WTC11 (cell line): ENCODE data around the gene CACHD1. TPM values are rescaled to one million over a fixed set of nuclear protein-coding genes. Genes with fewer than 3 reads are reported as not detected.

Experiments
- ARID4B ChIP-seq: sonication (generic); formaldehyde crosslinking; IDR thresholded peaks from 2 replicates; pipeline ENCODE4 v1.8.0; 2023; ENCODE audit warnings: missing genetic modification reagents, mild to moderate bottlenecking, borderline replicate concordance
- E2F1 ChIP-seq: sonication (generic); formaldehyde crosslinking; IDR thresholded peaks from 2 replicates; pipeline ENCODE4 v1.8.0; 2022; ENCODE audit warnings: mild to moderate bottlenecking, missing genetic modification reagents
- E2F5 ChIP-seq: sonication (generic); formaldehyde crosslinking; IDR thresholded peaks from 2 replicates; pipeline ENCODE4 v1.8.1; 2022; ENCODE audit warnings: mild to moderate bottlenecking, moderate library complexity, missing genetic modification reagents
- ERG ChIP-seq: fragments of 250-450 bp; sonication (Bioruptor Pico); IDR thresholded peaks from 2 replicates; pipeline ENCODE4 v1.8.0; 2021; ENCODE audit warnings: mild to moderate bottlenecking
- ETV6 ChIP-seq: sonication (generic); formaldehyde crosslinking; IDR thresholded peaks from 2 replicates; pipeline ENCODE4 v1.8.1; 2022; ENCODE audit warnings: mild to moderate bottlenecking, missing genetic modification reagents
- FOXJ3 ChIP-seq: sonication (generic); formaldehyde crosslinking; IDR thresholded peaks from 2 replicates; pipeline ENCODE4 v1.9.0; 2021; ENCODE audit warnings: missing genetic modification reagents, mild to moderate bottlenecking, borderline replicate concordance
- FOXK1 ChIP-seq: sonication (generic); formaldehyde crosslinking; IDR thresholded peaks from 2 replicates; pipeline ENCODE4 v1.8.0; 2022; ENCODE audit warnings: mild to moderate bottlenecking, moderate library complexity, missing genetic modification reagents
- IRF1 ChIP-seq: sonication (generic); formaldehyde crosslinking; IDR thresholded peaks from 2 replicates; pipeline ENCODE4 v1.8.0; 2023; ENCODE audit warnings: missing genetic modification reagents
- NR3C1 ChIP-seq: sonication (generic); formaldehyde crosslinking; conservative IDR thresholded peaks from 2 replicates; pipeline ENCODE4 v1.8.1; 2023; ENCODE audit warnings: low read depth, mild to moderate bottlenecking, missing genetic modification reagents
- SP1 ChIP-seq: sonication (generic); formaldehyde crosslinking; conservative IDR thresholded peaks from 2 replicates; pipeline ENCODE4 v1.8.1; 2022; ENCODE audit warnings: missing genetic modification reagents
- TCF7 ChIP-seq: sonication (generic); formaldehyde crosslinking; IDR thresholded peaks from 2 replicates; pipeline ENCODE4 v1.8.0; 2022; ENCODE audit warnings: mild to moderate bottlenecking, low read depth, missing genetic modification reagents, moderate library complexity
- ZNF425 ChIP-seq: fragments of 250-450 bp; sonication (Bioruptor Pico); conservative IDR thresholded peaks from 2 replicates; pipeline ENCODE4 v1.9.0; 2021; ENCODE audit warnings: mild to moderate bottlenecking
- ZNF532 ChIP-seq: fragments of 250-450 bp; sonication (Bioruptor Pico); IDR thresholded peaks from 2 replicates; pipeline ENCODE4 v1.9.0; 2021; ENCODE audit warnings: mild to moderate bottlenecking, borderline replicate concordance
- total RNA-seq: library from RNA; stranded (reverse); gene quantifications from 3 replicates; pipeline ENCODE4 v1.2.3, GENCODE V29; 2021

Gene CACHD1
- total RNA-seq, 1 experiment from 2014 or later = 26.3 TPM

GRCh38 chr1:64471218-64472039 is 1.5 kb downstream of the CACHD1 start (continued):
- no peak for TF ChIP-seq TCF7 (CRISPR knock-in tag)
- no peak for TF ChIP-seq ETV6 (CRISPR knock-in tag)
- 0 out of 2 replicates have a peak, but pooled peaks have one; percentile 5 for TF ChIP-seq ARID4B (CRISPR knock-in tag)
- no peak for TF ChIP-seq ZNF532 (CRISPR knock-in tag)
- TF ChIP-seq ZNF425 = no peak
- no peak for TF ChIP-seq NR3C1 (CRISPR knock-in tag)
- TF ChIP-seq FOXJ3 = no peak
- no peak for TF ChIP-seq ERG
- TF ChIP-seq E2F5 (CRISPR knock-in tag) = no peak
- TF ChIP-seq FOXK1 = no peak; the same call in 1 of the 2 replicates
- no peak for TF ChIP-seq E2F1
- peak; percentile 37; the same call in 1 of the 2 replicates for TF ChIP-seq SP1 (CRISPR knock-in tag)
- no peak for TF ChIP-seq IRF1 (CRISPR knock-in tag)
